Psoas muscle (tissue), 8 donors: Measurements from ENCODE around the gene TCTN1. TPM values are rescaled to one million over a fixed set of nuclear protein-coding genes. Genes with fewer than 3 reads are reported as not detected.

Source experiments
- ATAC-seq, 4 donors: fragments of 200-7000 bp; cut with Tn5 transposase; one replicate each; pipeline ENCODE4 v1.9.1; 2020; ENCODE audit warnings: moderate library complexity in 3 of 4, mild to moderate bottlenecking in 2 of 4
- DNase-seq, 2 donors: peaks; one replicate each; pipeline ENCODE4 v3.0.0-alpha.2; 2020
- H3K27ac ChIP-seq: fragments of 200-600 bp; one replicate; pipeline ENCODE4 v1.8.0; 2022
- H3K27me3 ChIP-seq, 3 donors: fragments of 200-600 bp in 1 of 3; one replicate each; pipeline versions ENCODE4 v1.6.1 to v1.8.0; 2013 to 2022; ENCODE audit warnings: low read length in 2 of 3, mild to moderate bottlenecking in 2 of 3, moderate library complexity in 1 of 3; ENCODE audit not compliant: insufficient read depth in 3 of 3
- H3K36me3 ChIP-seq, 2 donors: fragments of 200-600 bp in 1 of 2; one replicate each; pipeline versions ENCODE4 v1.6.1 to v1.8.0; 2013 to 2022; ENCODE audit warnings: low read depth in 1 of 2, mild to moderate bottlenecking in 1 of 2, moderate library complexity in 1 of 2; ENCODE audit not compliant: insufficient read depth in 1 of 2
- H3K4me1 ChIP-seq: fragments of 200-600 bp; one replicate; pipeline ENCODE4 v1.8.0; 2022
- H3K4me3 ChIP-seq: fragments of 200-600 bp; one replicate; pipeline ENCODE4 v1.8.0; 2022; ENCODE audit warnings: mild to moderate bottlenecking
- H3K9me3 ChIP-seq: fragments of 200-600 bp; one replicate; pipeline ENCODE4 v1.8.0; 2022
- CTCF ChIP-seq: fragments of 200-600 bp; IDR thresholded peaks from one replicate; pipeline ENCODE4 v1.8.0; 2022; ENCODE audit warnings: antibody characterized with exemption
- WGBS, 3 donors: extraction: QIAGEN DNeasy Blood & Tissue Kit; methylation state at CpG; one replicate each; pipeline versions ENCODE4 v1.1.6 to v1.1.7; 2013; 5-methylcytosine and 5-hydroxymethylcytosine counted together
- intact Hi-C, 2 donors: fragments of 100-400 bp; cut with DNase I; formaldehyde crosslinking; loops; one replicate each; pipeline versions ENCODE4 v1.11.0 to v1.14.2; 2022
- polyA plus RNA-seq, 3 donors: library from polyadenylated mRNA; stranded (reverse); fragments of 200-250 nt; gene quantifications; one replicate each; pipeline ENCODE4 v1.2.3, GENCODE V29; 2013
- total RNA-seq, 4 donors: library from RNA; stranded (reverse); fragmentation: NEBNext Ultra II Directional in 2 of 4; extraction: Animal tissue kit (Norgen Biotek cat#: 25700) in 2 of 4; gene quantifications; one replicate each; pipeline versions ENCODE4 v1.2.1 to v1.2.4, GENCODE V29; 2021 to 2023
- donor health status: healthy with polysubstance abuse.
- donor health status: DM: no; HTN: no; CAD: no; lungs with moderate emphysema.
- donor health status: Bipolar disorder and iron deficiency.
- donor health status: healthy.
- donor health status: DM: yes; HTN: yes; CAD: no.
- donor health status: DM: no; HTN: no; CAD: no.
- donor health status: DM: no; HTN: no; CAD: no.
- donor health status: DM: yes; HTN: yes; CAD: no.

Gene TCTN1
- total and polyA plus RNA-seq, 7 donors: 4.0 to 24.7 (median 12.1) TPM

- no peak for TF ChIP-seq CTCF
- intact Hi-C loops: no loop called here
- Histone ChIP-seq H3K27ac (no peak overlapping the region), H3K27me3 (no peaks in the 10 kb centered on the region), H3K9me3 (no peaks in the 10 kb centered on the region), H3K4me3 (no peak overlapping the region), H3K4me1 (no peaks in the 10 kb centered on the region), H3K36me3 (no peaks in the 10 kb centered on the region)
- no peak for DNase-seq
- 95 to 97% (median 95%) methylated on average over 11 to 12 of the region's 12 CpGs for WGBS, 3 donors
- ATAC-seq: no peak
Observed at GRCh38 chr12:110679201-110679600, 65.3 kb downstream of the TCTN1 start.

GRCh38 chr12:110680032-110680431 is 66.1 kb downstream of the TCTN1 start:
- H3K4me1 ChIP-seq: no peaks in the 10 kb centered on the region
- no peak overlapping the region for H3K4me3 ChIP-seq
- H3K27me3 ChIP-seq: peaks cover 0 to 3% (median 0%) of the 10 kb centered on the region in 3 donors
- H3K9me3 ChIP-seq: no peaks in the 10 kb centered on the region
- no peak for DNase-seq
- no peak for ATAC-seq
- H3K27ac ChIP-seq: no peak overlapping the region
- no peak for TF ChIP-seq CTCF
- intact Hi-C loops: no loop called here
- H3K36me3 ChIP-seq: no peaks in the 10 kb centered on the region
- 62 to 71% (median 70%) methylated on average over 1 of the region's 1 CpG for WGBS, 3 donors

- Histone ChIP-seq H3K36me3 (no peaks in the 10 kb centered on the region), H3K9me3 (peaks cover 3% of the 10 kb centered on the region), H3K27me3 (peaks cover 0 to 20% (median 7%) of the 10 kb centered on the region in 3 donors), H3K4me1 (no peaks in the 10 kb centered on the region), H3K4me3 (no peak overlapping the region), H3K27ac (no peak overlapping the region)
- WGBS, 3 donors: 92 to 94% (median 94%) methylated on average over 2 of the region's 2 CpGs
- ATAC-seq (no peak), DNase-seq (no peak)
- no peak for TF ChIP-seq CTCF
- intact Hi-C loops: no loop called here
Observed at GRCh38 chr12:110683888-110684287, 70.0 kb downstream of the TCTN1 start.

GRCh38 chr12:110684312-110684836 is 70.4 kb downstream of the TCTN1 start:
- DNase-seq: no peak
- Histone ChIP-seq H3K9me3 (peaks cover 3% of the 10 kb centered on the region), H3K27me3 (peaks cover 0 to 20% (median 7%) of the 10 kb centered on the region in 3 donors), H3K36me3 (no peaks in the 10 kb centered on the region), H3K4me1 (no peaks in the 10 kb centered on the region), H3K4me3 (no peak overlapping the region), H3K27ac (no peak overlapping the region)
- intact Hi-C loops: no loop called here
- ATAC-seq: no peak
- 64 to 68% (median 65%) methylated on average over 7 of the region's 7 CpGs for WGBS, 3 donors
- TF ChIP-seq CTCF: no peak
